Cardiac fibroblast (primary cell): ENCODE data around the gene KIRREL1.

Experiments used
- DNase-seq, 2 donors: peaks; one replicate each; pipeline versions ENCODE4 v3.0.0 to v3.0.0-alpha.2; 2010; ENCODE audit warnings: low read depth in 2 of 2
- H3K4me3 ChIP-seq, 2 donors: replicated peaks in 1 of 2; 1 replicate in 1 of 2; 2 replicates in 1 of 2; pipeline ENCODE4 v1.5.1; 2011; ENCODE audit warnings: low read depth in 2 of 2, low read length in 2 of 2, mild to moderate bottlenecking in 2 of 2, moderate library complexity in 1 of 2
- TF ChIP-seq, protein P1 (sequence below): IDR thresholded peaks from one replicate; pipeline ENCODE4 v1.5.1; 2011; ENCODE audit warnings: low read depth, mild to moderate bottlenecking, low read length, inconsistent platforms

KIRREL1 gene

DNA sequence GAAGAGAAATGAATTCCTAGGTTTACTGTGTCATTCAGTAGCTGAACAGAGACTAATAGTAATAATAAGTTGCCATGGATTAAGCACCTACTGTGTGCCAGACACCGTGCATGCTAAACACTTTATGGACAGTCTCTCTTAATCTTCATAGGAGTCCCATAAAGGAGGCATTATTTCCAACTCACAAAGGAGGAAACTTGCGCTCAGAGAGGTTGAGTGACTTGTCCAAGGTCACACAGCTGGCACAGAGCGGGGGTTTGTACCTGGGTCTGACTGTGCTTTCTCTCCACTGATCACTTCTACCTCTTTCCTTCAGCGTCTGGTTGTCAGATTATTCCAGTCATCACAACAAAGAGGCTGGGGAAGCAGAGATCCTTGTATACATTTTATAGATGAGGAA lies 91.3 kb downstream of the KIRREL1 start:
- TF ChIP-seq, protein P1, sequence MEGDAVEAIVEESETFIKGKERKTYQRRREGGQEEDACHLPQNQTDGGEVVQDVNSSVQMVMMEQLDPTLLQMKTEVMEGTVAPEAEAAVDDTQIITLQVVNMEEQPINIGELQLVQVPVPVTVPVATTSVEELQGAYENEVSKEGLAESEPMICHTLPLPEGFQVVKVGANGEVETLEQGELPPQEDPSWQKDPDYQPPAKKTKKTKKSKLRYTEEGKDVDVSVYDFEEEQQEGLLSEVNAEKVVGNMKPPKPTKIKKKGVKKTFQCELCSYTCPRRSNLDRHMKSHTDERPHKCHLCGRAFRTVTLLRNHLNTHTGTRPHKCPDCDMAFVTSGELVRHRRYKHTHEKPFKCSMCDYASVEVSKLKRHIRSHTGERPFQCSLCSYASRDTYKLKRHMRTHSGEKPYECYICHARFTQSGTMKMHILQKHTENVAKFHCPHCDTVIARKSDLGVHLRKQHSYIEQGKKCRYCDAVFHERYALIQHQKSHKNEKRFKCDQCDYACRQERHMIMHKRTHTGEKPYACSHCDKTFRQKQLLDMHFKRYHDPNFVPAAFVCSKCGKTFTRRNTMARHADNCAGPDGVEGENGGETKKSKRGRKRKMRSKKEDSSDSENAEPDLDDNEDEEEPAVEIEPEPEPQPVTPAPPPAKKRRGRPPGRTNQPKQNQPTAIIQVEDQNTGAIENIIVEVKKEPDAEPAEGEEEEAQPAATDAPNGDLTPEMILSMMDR: no peak
- DNase-seq: no peak
- H3K4me3 ChIP-seq: no peak overlapping the region

DNA sequence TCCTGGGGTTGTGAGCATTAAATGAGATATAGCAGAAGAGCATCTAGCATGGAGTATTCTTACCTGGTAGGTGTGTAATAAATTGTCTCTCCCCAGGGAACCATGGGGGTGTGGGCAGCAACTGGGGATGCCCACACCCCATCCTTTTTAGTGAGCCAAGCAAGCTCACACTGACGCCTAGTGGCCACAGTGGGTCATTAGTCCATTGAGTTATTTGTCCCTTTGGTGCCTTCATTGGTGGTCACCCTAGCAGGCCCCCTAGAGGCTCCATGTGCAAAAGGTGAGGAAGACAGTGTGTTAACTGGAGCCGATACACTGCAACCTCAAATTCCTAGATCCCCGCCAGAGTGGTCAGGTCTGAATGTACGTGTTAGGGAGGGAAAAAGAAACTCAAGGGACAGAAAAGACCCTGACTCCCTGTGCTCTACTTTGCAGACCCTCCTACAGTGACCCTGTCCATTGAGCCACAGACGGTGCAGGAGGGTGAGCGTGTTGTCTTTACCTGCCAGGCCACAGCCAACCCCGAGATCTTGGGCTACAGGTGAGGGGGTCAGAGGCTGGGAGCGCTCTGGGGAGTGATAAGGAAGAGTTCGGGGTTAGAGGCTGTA lies 94.0 kb downstream of the KIRREL1 start:
- TF ChIP-seq, protein P1: peak; percentile 91
- DNase-seq: peak; percentile 80 to 83
- no peak overlapping the region for H3K4me3 ChIP-seq

DNA sequence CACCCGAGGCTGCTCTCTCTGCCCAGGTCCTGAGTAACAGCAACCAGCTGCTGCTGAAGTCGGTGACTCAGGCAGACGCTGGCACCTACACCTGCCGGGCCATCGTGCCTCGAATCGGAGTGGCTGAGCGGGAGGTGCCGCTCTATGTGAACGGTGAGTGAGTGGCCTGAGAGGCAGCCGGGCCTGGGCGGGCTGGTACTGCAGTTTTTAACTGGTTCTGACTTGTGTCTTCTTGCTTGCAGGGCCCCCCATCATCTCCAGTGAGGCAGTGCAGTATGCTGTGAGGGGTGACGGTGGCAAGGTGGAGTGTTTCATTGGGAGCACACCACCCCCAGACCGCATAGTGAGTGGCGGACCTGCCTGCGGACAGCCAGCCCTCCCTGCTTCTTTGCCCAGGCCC lies 96.0 kb downstream of the KIRREL1 start:
- TF ChIP-seq, protein P1: no peak
- DNase-seq: no peak
- H3K4me3 ChIP-seq: no peak overlapping the region

DNA sequence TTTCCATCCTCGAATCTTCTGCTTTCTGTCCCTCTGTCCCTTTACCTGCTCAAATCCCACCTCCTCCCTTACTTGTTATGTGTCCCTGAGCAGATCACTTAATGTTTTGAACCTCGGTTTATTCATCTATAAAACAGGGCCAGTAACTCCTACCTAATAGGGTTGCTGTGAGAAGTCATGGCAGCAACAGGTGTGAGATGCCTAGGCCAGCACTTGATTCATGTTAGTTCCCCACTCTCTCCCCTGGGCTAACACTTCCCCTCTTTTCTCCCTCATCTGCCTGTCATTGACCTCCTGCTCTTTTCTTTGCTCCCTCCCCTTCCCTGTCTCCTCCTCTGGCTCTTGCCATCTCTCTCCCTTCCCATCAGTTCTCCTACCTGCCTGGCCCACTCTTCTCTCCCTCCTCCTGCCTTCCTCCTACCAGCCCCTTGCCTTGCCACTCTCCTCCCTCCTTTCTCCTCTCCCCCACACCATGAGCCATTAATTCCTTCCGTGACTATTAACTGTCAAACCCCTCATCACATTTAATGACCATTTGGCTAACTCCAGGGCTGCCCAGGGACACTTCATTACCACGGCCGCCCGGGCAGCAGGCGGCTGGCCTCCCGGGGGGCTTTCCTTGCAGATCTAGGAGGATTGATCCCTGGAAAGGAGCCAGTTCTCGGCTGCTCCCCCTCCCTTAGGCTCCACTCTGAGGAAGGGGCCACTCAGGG lies 96.6 kb downstream of the KIRREL1 start:
- DNase-seq: no peak
- TF ChIP-seq, protein P1: no peak
- H3K4me3 ChIP-seq: no peak overlapping the region

DNA sequence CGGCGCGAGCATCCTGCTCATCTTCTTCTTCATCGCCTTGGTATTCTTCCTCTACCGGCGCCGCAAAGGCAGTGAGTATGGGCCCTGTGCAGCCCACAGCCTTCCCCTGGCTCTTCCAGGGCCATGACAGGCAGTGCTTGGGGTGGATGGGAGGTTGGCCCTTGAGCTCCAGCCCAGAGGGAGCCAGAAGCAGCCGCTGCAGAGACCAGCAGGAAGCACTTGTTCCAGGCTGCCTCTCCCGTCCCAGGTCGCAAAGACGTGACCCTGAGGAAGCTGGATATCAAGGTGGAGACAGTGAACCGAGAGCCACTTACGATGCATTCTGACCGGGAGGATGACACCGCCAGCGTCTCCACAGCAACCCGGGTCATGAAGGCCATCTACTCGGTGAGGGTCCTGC lies 99.9 kb downstream of the KIRREL1 start:
- TF ChIP-seq, protein P1: no peak
- H3K4me3 ChIP-seq: no peak overlapping the region
- DNase-seq: no peak

DNA sequence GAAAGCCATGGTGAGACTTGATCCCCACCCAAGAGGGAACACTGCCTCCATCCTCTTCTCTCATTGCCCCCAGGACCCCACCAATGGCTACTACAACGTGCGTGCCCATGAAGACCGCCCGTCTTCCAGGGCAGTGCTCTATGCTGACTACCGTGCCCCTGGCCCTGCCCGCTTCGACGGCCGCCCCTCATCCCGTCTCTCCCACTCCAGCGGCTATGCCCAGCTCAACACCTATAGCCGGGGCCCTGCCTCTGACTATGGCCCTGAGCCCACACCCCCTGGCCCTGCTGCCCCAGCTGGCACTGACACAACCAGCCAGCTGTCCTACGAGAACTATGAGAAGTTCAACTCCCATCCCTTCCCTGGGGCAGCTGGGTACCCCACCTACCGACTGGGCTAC lies 101.1 kb downstream of the KIRREL1 start:
- H3K4me3 ChIP-seq: no peak overlapping the region
- TF ChIP-seq, protein P1: no peak
- no peak for DNase-seq
